HEK293T (cell line): ENCODE data around the gene RAD17.

ENCODE experiments used
- ELF4 ChIP-seq: fragments of 450-650 bp; IDR thresholded peaks from 2 replicates; pipeline ENCODE4 v1.6.1; 2017; ENCODE audit warnings: antibody characterized with exemption
- FOXA1 ChIP-seq: fragments of 450-650 bp; IDR thresholded peaks from 2 replicates; pipeline ENCODE4 v1.6.1; 2016; ENCODE audit warnings: mild to moderate bottlenecking
- FOXM1 ChIP-seq: fragments of 450-650 bp; IDR thresholded peaks from 2 replicates; pipeline ENCODE4 v1.6.1; 2017; ENCODE audit warnings: mild to moderate bottlenecking, borderline replicate concordance
- SP1 ChIP-seq: fragments of 450-650 bp; IDR thresholded peaks from 2 replicates; pipeline ENCODE4 v1.6.1; 2017
- SUZ12 ChIP-seq: fragments of 450-650 bp; IDR thresholded peaks from 2 replicates; pipeline ENCODE4 v1.6.1; 2016; ENCODE audit warnings: mild to moderate bottlenecking
- TARDBP ChIP-seq: fragments of 450-650 bp; IDR thresholded peaks from 2 replicates; pipeline ENCODE4 v1.6.1; 2016

DNA sequence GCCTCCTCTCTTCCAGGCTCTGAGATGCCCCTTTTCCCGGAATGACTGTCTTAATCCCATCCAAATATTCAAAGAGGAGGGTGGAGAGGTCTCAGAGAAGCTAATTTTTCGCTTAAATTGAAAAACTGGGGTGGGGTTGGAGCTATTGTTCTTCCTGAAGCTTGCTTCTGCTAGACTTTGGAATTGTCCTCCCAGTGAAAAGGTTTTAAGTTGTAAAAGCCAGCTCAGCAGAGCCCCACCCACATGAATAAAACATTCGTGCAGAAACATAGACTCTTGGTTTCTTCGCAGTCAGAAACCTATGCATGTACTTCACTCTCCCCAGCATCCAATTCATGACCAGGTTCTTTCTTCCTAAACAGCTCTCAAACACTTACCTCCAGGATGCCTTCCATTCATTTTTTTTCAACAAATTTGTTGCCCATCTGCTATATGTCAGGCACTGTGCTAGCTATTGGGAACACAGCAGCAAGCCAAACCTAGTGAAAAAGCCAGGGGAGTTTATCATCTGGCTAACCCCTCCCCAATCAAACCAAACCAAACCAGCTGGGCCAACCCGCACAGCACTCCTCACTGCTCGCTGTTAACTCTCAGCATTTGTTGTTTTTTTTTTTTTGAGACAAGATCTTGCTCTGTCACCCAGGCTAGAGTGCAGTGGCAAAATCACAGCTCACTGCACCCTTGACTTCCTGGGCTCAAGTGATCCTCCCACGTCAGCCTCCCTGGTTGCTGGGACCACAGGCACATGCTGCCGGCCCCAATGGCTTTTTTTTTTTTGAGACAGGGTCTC lies 85.0 kb downstream of the RAD17 start:
- no peak for TF ChIP-seq SUZ12
- TF ChIP-seq SP1: no peak
- TF ChIP-seq FOXA1: no peak
- TF ChIP-seq TARDBP: no peak
- no peak for TF ChIP-seq ELF4
- no peak for TF ChIP-seq FOXM1
